Activated CD8-positive, alpha-beta memory T cell treated with anti-CD3 and anti-CD28 coated beads, Interleukin-2, amount 50 U/mL, for 48 hours (primary cell): ENCODE measurements around the gene GNLY.

Experiments
- DNase-seq: peaks from one replicate; pipeline ENCODE4 v3.0.0-alpha.2; 2020

GNLY gene

GRCh38 chr2:85711578-85712060 is 17.5 kb downstream of the GNLY start:
- no peak for DNase-seq

DNA sequence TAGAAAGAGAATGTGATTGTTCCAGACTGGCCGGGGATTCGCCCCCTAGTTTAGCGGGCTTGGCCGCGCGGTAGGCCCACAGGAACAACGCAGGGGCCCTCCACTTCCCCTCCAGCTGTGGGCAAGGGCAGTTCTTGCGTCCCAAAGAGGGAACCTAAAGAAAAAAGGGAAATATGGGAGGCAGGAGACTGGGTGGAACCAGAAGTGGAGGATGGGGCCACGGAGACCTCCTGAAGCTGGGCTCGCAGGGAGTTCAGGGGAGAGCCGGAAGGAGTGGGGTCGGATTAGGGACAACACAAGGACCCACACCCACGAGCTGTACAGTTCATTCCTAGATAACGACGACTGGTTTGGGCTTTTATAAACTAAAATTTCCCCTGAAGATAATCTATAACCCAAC is 18.2 kb downstream of the GNLY start:
- DNase-seq: peak; percentile 38

DNA sequence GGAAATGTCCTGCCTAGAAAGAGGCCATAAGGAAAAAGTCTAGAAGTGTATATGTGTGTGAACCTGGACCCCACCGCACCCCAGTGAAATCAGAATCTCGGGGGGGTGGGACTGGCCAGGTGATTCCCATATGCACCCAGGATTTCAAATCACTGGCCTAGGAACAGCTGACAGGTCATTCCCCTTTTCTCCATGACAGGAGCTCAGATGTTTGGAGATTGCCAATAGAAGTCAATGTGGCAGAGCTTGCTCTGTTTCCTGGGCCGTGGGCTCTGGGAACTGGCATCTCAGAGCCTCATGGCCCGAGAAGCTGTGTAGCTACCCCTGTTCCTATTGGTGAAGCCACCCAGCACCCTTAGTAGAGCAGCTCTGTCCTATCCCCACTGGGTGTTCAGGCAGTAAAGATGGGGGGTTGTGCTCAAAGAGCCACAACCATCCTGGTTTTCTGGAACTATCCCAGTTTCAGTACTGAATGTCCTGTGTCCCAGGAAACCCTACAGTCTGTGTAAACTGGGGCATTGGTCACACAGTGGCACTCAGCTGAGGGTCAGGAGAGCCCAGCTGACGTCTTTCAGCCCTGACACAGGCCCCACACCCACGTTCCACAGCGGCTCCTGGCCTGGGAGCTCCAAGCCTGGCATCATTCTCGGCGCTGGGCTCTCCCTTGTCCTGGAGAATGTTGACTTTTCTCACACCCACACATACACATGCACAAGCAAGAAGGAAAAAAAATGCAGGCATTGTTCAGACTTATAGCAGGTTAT is 18.9 kb downstream of the GNLY start:
- peak; percentile 35 for DNase-seq

DNA sequence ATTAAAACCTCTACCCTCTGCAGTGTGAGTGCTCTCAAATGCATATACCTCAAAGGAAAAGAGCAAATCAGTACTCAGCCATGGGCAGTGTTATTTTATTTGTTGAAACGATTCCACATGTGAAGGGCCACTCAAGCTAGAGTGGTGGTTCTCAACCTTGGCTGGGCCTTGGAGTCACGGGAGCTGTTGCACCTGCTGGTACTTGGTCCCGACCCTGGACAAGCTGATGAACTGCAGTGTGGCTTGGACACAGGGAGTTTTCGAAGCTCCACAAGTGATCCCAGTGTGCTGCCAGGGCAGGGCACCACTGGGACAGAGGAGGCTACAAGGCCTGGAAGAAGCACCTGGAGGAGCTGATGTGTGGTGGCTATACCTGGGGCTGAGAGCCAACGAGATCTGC is 19.7 kb downstream of the GNLY start:
- DNase-seq: peak; percentile 41

- DNase-seq: peak; percentile 20
These were observed 20.3 kb downstream of the GNLY start for GRCh38 chr2:85714421-85714820.

DNA sequence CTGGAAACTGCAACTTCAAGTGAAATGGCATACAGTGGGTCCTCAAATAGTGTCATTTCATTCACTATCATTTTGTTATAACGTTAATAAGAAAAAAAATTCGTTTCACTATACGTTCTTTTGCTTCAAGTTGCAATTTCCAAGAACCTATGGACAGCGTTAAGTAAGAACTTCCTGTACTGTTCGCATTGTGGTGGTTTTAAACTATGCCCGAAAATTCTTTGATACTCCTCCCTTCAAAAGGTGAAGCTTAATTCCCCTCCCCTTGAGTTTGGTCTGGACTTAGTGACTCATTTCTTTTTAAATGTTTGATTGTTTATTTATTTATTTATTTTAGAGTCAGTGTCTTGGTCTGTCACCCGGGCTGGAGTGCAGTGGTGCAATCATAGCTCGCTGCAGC is 20.7 kb downstream of the GNLY start:
- no peak for DNase-seq

DNA sequence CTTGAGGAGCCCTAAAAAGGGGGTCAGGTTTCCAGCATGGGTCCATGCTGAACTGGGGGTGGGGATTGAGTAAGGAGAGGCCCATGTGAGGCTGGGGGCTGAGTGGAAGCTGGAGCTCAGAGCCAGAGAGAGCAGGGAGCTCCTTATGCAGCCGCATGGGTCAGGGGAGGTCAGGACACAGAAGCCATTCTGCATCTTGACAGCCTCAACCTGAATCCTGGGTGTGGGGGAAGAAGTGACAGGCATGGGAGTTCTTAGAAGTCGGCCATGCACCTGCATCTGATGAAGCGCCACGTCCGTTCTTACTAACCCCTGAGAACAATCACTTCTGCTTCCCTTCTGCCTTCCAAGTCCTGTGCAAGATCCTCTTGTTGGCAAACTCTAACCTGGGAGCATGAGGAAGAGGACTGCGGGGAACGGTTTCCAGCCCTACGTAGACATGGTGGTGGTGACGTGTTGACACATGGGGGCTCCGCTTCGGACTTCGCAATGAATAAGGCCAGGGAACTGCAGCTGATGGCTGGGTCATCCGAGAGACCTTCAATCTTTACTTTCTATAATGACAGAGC is 22.3 kb downstream of the GNLY start:
- DNase-seq: no peak

DNA sequence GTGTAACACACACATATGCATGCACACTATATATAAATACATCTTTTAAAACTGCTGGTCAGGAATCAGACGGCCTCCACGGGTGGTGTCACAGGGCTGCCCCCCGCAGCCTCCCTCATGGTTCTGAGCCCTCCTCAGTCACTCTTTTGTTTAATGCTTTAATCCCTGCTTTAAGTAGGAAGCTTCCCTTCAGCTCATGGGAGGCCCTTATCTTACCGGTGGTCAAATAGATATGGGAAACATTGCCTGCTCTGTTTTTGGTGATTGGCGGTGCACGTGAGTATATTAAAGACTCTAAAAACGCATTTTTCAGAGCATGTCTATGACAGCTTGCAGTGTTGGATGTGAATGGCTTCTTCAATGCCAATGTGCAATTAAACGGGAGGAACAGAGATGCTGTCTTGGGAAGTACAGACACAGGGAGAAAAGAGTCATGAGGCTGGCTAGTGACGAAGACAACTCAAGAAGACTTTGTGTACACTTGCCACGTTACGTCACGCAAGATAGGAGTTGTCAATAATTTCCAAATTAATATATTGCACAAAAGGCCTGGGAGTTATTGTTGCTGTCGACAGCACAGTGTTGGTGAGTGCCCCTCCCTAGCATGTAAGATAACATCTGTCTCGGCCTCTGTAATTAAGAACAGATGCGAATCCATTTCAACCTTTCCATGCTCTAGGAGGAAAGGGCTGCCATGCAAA is 23.3 kb downstream of the GNLY start:
- DNase-seq: no peak

DNA sequence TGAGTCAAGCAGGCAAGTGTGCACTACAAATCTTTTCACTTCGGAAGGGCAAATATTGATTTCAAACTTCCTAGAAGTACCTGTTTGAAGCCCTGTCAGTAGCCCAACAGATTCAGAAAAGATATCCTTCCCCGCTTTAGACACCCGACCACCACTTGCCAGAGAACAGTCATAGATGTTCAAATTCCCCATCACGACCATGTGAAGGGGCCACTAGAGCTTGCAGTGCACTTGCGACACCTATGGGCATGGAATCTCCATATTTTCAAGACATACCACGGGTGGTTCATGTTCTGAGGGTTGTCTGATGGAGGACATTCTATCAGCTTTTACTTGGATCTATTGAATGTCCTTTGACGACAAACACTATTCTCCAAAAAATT is 23.8 kb downstream of the GNLY start:
- DNase-seq: no peak

GRCh38 chr2:85718885-85719492 is 24.8 kb downstream of the GNLY start:
- DNase-seq: no peak

DNA sequence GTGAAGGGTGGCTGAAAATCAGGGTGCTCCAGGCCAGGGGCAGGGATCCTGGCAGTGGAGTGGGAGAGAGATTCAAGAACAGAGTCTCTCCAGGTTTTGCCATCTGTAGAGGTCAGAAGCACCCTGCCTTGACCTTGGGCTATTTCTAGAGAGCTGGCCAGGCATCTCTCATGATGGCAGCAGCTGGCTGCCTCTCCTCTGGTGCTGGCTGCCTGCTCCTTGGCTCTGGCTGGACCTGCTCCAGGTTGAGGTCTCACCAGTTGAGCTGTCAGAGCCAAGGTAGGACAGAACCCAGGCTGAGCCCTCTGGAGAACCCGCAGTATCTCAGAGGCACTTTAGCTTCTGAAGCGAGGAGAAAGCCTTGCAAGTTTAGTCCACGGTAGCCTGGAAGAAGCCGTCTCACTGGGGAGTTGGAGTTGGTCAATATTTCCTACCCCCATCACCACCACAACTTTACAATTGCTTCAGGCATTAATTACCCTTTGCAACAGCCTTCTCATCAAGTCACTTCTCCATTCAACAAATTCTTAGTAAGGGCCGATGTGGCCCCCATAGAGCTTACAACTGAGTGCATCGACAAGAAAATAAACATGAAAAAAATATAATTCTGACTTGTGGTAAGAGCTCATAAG is 25.6 kb downstream of the GNLY start:
- no peak for DNase-seq

DNA sequence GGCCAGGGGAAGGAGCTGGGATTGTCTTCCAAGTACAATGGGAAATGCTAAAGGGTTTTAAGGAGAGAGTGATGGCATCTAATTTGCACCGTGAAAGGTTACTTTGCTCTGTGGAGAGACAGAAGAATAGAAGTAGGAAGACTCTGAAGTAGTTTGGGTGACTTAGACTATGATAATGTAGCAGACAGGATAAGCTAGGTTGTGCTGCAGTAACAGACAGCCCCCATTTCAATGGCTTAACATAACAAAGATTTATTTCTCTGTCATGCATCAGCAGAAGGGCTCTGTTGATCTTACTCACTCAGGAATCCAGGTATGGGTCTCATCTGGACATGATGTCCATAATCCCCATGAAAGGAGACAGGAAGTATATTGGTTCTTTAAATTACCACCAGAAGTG is 26.4 kb downstream of the GNLY start:
- no peak for DNase-seq

GRCh38 chr2:85721641-85722040 is 27.5 kb downstream of the GNLY start:
- DNase-seq: no peak

DNA sequence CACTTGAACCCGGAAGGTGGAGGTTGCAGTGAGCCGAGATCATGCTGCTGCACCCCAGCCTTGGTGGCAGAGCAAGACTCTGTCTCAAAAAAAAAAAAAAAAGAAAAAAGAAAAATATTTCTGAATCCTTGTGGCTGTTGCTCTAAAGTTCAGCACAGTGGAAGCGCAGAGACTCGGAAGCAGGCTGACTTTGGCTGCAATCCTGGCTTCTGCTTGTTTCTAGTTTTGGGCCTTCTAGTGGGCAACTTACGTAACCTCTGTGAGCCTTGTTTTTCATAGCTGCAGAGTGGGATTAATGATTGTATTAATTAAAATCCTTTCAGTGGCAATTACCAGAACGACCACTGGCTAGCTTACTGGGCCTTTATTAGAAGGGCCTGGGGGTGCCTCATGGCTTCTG is 28.4 kb downstream of the GNLY start:
- DNase-seq: no peak

GRCh38 chr2:85723707-85724360 is 29.7 kb downstream of the GNLY start:
- DNase-seq: no peak

GRCh38 chr2:85724731-85725181 is 30.6 kb downstream of the GNLY start:
- no peak for DNase-seq

GRCh38 chr2:85725451-85725850 is 31.3 kb downstream of the GNLY start:
- no peak for DNase-seq

DNA sequence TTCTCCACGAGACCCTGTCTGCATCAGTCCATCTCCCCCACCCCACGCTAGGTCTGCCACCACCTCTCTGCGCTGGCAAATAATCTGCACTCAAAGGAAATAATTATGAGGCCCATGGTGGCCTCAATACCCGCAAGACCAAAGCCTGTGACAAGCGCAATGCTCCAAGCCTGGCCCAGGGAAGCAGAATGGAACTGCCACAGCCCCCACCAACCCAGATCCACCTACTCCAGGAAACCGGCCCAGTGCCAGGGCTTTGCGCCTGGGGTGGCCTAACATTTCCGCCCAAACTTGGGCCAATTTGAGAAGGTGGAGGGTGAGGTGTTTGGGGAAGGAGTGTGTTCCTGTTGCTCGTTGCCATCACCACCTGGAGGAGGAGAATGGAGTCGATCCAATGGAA is 33.6 kb downstream of the GNLY start:
- no peak for DNase-seq

DNA sequence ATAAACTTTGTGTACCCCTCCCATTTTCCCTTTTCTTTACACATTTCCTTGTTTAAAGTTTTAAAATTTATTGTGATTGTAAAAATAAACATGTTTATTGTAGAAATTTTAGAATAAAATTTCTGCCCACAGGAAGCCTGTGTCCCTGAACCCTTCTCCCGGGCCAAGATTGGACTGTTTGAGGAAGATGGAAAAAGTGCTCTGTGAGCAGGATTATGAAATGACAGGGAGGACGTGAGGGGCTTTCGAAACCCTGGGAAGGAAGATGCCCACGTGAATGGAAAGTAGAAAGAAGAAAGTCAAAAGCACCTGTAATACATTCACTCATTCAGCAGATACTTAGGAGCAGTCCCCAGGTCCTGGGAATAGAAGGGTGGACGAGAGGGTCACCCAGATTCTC is 34.2 kb downstream of the GNLY start:
- no peak for DNase-seq

DNA sequence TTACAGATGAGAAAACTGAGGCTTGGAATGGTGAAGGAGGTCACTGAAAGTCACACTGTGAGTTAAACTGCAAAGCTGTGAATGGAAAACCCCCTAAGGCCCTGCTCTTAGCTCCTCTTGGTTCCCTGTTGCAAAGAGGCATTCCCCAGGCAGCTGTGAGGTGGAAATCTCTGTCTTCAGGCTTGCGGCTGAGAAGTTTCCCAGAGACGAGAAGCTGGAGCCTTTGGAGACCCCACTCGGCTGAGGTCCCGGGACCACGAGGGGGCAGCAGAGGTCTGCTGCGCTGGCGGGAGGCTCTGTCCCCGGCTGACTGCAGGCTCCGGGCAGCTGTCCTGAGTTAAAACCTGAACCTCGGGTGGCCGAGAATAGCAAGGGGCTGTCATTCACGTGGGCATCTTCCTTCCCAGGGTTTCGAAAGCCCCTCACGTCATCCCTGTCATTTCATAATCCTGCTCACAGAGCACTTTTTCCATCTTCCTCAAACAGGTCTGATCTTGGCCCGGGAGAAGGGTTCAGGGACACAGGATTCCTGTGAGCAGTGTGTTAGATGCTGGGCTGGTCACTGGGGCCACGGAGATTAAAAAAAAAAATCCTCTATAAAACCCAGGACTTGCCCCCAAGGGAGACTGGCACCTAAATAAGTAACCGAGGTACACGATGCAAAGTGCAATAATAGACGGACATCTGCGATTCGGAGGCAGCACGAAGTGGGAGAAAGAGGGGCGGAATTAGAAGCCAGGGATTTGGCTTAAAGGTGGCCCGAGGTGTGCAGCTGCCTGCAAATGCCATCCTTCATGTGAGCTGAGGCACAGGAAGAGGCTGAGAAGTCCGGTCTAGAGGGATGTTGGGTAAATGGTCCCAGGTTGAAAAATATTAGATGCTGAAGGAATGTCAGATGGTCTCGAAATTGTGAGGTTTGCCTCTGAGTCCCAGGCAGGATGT is 35.0 kb downstream of the GNLY start:
- DNase-seq: peak; percentile 93

DNA sequence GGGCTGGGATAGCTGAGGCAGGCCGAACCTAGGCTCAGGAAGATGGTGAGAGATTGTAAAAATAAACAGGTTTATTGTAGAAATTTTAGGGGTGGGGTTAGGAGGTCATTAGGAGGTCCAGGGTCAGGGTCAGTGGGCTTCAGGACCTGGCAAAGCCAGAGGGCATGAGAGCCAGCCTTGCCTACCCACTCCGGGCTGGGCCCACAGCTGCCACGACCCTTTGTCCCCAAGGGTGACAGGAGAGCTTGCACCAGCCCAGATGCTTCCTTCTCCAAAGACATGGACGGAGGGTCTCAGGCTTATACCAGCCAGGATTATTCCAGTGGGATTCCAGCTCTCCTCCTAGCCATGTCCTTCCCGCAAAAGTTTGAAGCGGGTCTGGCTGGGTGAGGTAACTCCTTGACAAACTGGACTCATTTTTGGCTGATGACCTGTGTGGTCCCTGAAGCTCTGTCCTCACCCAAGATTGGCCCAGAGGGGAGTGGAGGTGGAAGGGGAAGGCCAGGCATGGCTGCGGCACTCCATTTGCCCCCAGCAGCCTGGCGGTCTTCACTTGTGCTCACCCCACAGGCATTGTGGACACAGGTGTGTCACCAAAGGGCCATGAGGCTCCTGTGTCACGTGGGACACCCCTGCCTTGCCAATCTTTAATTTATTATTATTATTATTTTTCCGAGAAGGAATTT is 35.8 kb downstream of the GNLY start:
- no peak for DNase-seq
